Endothelial cell of umbilical vein (primary cell): Measurements from ENCODE around the gene SYNGR3. TPM values are rescaled to one million over a fixed set of nuclear protein-coding genes. Genes with fewer than 3 reads are reported as not detected.

Experiments
- BruUV-seq: library from RNA; stranded (reverse); fragments of 400-500 nt; replicated peaks from 2 replicates; lab custom pipeline; 2021; lab: Mats Ljungman, UMichigan
- CTCF ChIA-PET: fragments of 300-600, 350-600 bp; sonication (Branson Sonifier 250); formaldehyde crosslinking; loops from one replicate; lab custom pipeline; 2021; ENCODE audit warnings: antibody characterized with exemption, inconsistent platforms; lab: Charles Lee
- POLR2A ChIA-PET: fragments of 300-600, 350-600 bp; sonication (Branson Sonifier 250); formaldehyde crosslinking; loops from one replicate; lab custom pipeline; 2021; ENCODE audit warnings: antibody characterized with exemption, inconsistent platforms; lab: Charles Lee
- DNase-seq: peaks from one replicate; pipeline ENCODE4 v3.0.0-alpha.2; 2011; ENCODE audit warnings: low read depth, low spot score
- FAIRE-seq: peaks from 2 replicates; lab custom pipeline; 2011; peaks lifted over from hg19 to GRCh38; lab: Jason Lieb, UNC
- H2AFZ ChIP-seq: 2 replicates; pipeline ENCODE4 v1.6.0; 2012; ENCODE audit warnings: low read depth, low read length, control low read depth, inconsistent platforms
- H3K27ac ChIP-seq: 2 replicates; pipeline ENCODE4 v1.5.1; 2011; ENCODE audit warnings: low read depth, mild to moderate bottlenecking, control low read depth, low read length, moderate library complexity; ENCODE audit not compliant: insufficient read depth
- H3K27me3 ChIP-seq, 2 experiments: 2 replicates each; pipeline versions ENCODE4 v1.6.0 to v1.6.1; 2011; ENCODE audit warnings: low read length in 2 of 2, mixed read lengths in 1 of 2; ENCODE audit not compliant: control insufficient read depth in 2 of 2, insufficient read depth in 2 of 2
- H3K36me3 ChIP-seq, 2 experiments: 2 replicates in 1 of 2; 3 replicates in 1 of 2; pipeline ENCODE4 v1.5.1; 2011; ENCODE audit warnings: low read length in 2 of 2, mild to moderate bottlenecking in 1 of 2, moderate library complexity in 1 of 2; ENCODE audit not compliant: control insufficient read depth in 2 of 2, insufficient read depth in 2 of 2; ENCODE audit errors: extremely low read depth in 1 of 2
- H3K4me1 ChIP-seq: 3 replicates; pipeline ENCODE4 v1.5.1; 2011; ENCODE audit warnings: mild to moderate bottlenecking, low read length; ENCODE audit not compliant: control insufficient read depth, insufficient read depth; ENCODE audit errors: extremely low read depth
- H3K4me2 ChIP-seq: 2 replicates; pipeline ENCODE4 v1.6.1; 2011; ENCODE audit warnings: low read length, control low read depth, mixed read lengths; ENCODE audit not compliant: insufficient read depth
- H3K4me3 ChIP-seq, 3 experiments: fragments of 200-600 bp in 1 of 3; sonication (generic), shearing (Covaris generic) in 1 of 3; replicated peaks in 1 of 3; 2 replicates each; pipeline ENCODE4 v1.5.1; 2011 to 2016; ENCODE audit warnings: control low read depth in 3 of 3, low read length in 3 of 3, mild to moderate bottlenecking in 2 of 3, inconsistent platforms in 1 of 3, low read depth in 1 of 3, moderate library complexity in 1 of 3; ENCODE audit not compliant: insufficient read depth in 1 of 3
- H3K79me2 ChIP-seq: 2 replicates; pipeline ENCODE4 v1.6.0; 2012; ENCODE audit warnings: low read length, inconsistent platforms; ENCODE audit not compliant: control insufficient read depth, insufficient read depth
- H3K9ac ChIP-seq: replicated peaks from 2 replicates; pipeline ENCODE3; 2011; ENCODE audit warnings: low read length, control low read depth; ENCODE audit not compliant: insufficient read depth; ENCODE audit errors: extremely low read depth
- H3K9me1 ChIP-seq: replicated peaks from 3 replicates; pipeline ENCODE4 v1.6.0; 2011; ENCODE audit warnings: mild to moderate bottlenecking, low read length; ENCODE audit not compliant: control insufficient read depth, insufficient read depth; ENCODE audit errors: extremely low read depth
- H3K9me3 ChIP-seq: replicated peaks from 2 replicates; pipeline ENCODE4 v1.5.1; 2012; ENCODE audit warnings: low read length, inconsistent platforms; ENCODE audit not compliant: control insufficient read depth, insufficient read depth
- H4K20me1 ChIP-seq: replicated peaks from 2 replicates; pipeline ENCODE3; 2011; ENCODE audit warnings: mild to moderate bottlenecking, low read length; ENCODE audit not compliant: control insufficient read depth, insufficient read depth; ENCODE audit errors: extremely low read depth
- EZH2 ChIP-seq: IDR thresholded peaks from 2 replicates; pipeline ENCODE4 v1.6.1; 2012; ENCODE audit warnings: borderline replicate concordance, low read depth, mild to moderate bottlenecking, moderate library complexity, low read length, inconsistent platforms; ENCODE audit not compliant: severe bottlenecking
- FOS ChIP-seq: IDR thresholded peaks from 2 replicates; pipeline ENCODE4 v1.6.1; 2011; ENCODE audit warnings: mild to moderate bottlenecking, low read length, moderate library complexity, borderline replicate concordance; ENCODE audit not compliant: insufficient read depth
- GATA2 ChIP-seq: IDR thresholded peaks from 2 replicates; pipeline ENCODE4 v1.7.0; 2011; ENCODE audit warnings: low read depth, mild to moderate bottlenecking, moderate library complexity, mixed read lengths, low read length; ENCODE audit not compliant: insufficient read length, insufficient read depth
- JUN ChIP-seq: IDR thresholded peaks from 2 replicates; pipeline ENCODE4 v1.6.1; 2011; ENCODE audit warnings: borderline replicate concordance, low read depth; ENCODE audit not compliant: insufficient read length, insufficient read depth
- MYC ChIP-seq: IDR thresholded peaks from one replicate; pipeline ENCODE4 v1.6.1; 2011; ENCODE audit warnings: mild to moderate bottlenecking, low read depth, low read length
- POLR2A ChIP-seq: IDR thresholded peaks from 2 replicates; pipeline ENCODE4 v1.6.1; 2012; ENCODE audit warnings: low read depth, mild to moderate bottlenecking, control low read depth, low read length
- POLR2AphosphoS5 ChIP-seq: IDR thresholded peaks from 2 replicates; pipeline ENCODE4 v1.6.1; 2012; ENCODE audit warnings: low read depth, mild to moderate bottlenecking, control low read depth, low read length, moderate library complexity; ENCODE audit not compliant: insufficient read depth
- dilution Hi-C: fragments of 300-500 bp; cut with MboI; formaldehyde crosslinking; loops from one replicate; pipeline ENCODE4 v1.15.0; 2019; ENCODE audit warnings: low sequenced_read_pairs; ENCODE audit not compliant: extremely low pct_ligation_motif_present
- intact Hi-C: fragments of 100-400 bp; cut with micrococcal nuclease; formaldehyde crosslinking; loops from one replicate; pipeline ENCODE4 v1.10.0; 2022
- polyA plus RNA-seq, 4 experiments: library from polyadenylated mRNA; depleted of rRNA in 3 of 4; stranded (reverse) in 3 of 4; unstranded in 1 of 4; fragments of >200 nt; gene quantifications; 2 replicates each; pipeline versions ENCODE4 v1.2.1 to v1.2.3, GENCODE V29; 2011 to 2012; ENCODE audit warnings: missing spikeins in 1 of 4
- total RNA-seq: library from RNA; stranded (reverse); gene quantifications from 2 replicates; pipeline ENCODE4 v1.2.3, GENCODE V29; 2021
- TF ChIP-seq, protein P1 (sequence below), 2 donors: IDR thresholded peaks; 1 replicate in 1 of 2; 2 replicates in 1 of 2; pipeline ENCODE4 v1.5.1; 2011; ENCODE audit warnings: low read length in 2 of 2, mild to moderate bottlenecking in 2 of 2, moderate library complexity in 2 of 2, control low read depth in 1 of 2, inconsistent platforms in 1 of 2, low read depth in 1 of 2; ENCODE audit not compliant: insufficient read depth in 1 of 2; ENCODE audit errors: extremely low read depth in 1 of 2
- TF ChIP-seq, protein P2 (sequence below): IDR thresholded peaks from 2 replicates; pipeline ENCODE4 v1.6.1; 2011; ENCODE audit not compliant: insufficient read depth, insufficient read length

The SYNGR3 gene
- total and polyA plus RNA-seq, 2 donors (not counting 3 experiments of a cell fraction or from before 2014, with no cell fraction given) = 0.95 to 1.4 TPM

DNA sequence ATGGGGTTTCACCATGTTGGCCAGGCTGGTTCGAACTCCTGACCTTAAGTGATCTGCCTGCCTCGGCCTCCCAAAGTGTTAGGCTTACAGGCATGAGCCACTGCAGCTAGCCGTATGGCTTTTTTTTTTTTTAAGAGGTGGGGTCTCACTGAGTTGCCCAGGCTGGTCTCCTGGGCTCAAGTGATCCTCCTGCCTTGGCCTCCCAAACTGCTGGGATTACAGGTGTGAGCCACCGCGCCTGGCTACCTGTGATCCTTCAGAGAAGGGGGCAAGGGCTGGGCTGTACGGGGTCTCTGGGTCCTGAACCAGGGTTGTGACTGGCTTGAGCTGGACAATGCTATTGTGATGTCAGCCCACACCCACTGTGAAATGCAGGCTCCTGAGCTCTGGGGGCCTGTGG is 23.3 kb upstream of the SYNGR3 start, which contains the start of gene RNF151:
RNF151 (plus strand) TSS at position 397 of the 400 bp plus-strand sequence. CDS start 26 bp downstream, outside the sequence.
- Histone ChIP-seq H3K4me3 (peak within 1 kb of the TSS; percentile 58 to 89 (median 71)), H3K27me3 (no peaks in the 10 kb centered on the region), H4K20me1 (no peaks in the 10 kb centered on the region), H3K9ac (peak within 1 kb of the TSS; percentile 92), H3K4me1 (peaks cover 22% of the 10 kb centered on the region), H3K4me2 (peak within 1 kb of the TSS; percentile 81), H3K27ac (no peak within 1 kb of the TSS), H2AFZ (no peak within 1 kb of the TSS), H3K79me2 (peaks cover 39% of the 10 kb centered on the region), H3K9me1 (no peaks in the 10 kb centered on the region), H3K9me3 (no peaks in the 10 kb centered on the region), H3K36me3 (peaks cover 8 to 17% of the 10 kb centered on the region in 2 experiments)
- FAIRE-seq = no peak
- no peak for DNase-seq
- ChIA-PET CTCF (interaction anchor here (0.5 to 1.2 kb wide), 2 partner anchors 171 to 174 kb away, joined by 3 read pairs; no protein-coding TSS in a partner anchor), POLR2A (no interaction called here)
- no peak for TF ChIP-seq EZH2
- no peak for TF ChIP-seq JUN
- TF ChIP-seq POLR2AphosphoS5 = no peak
- TF ChIP-seq, protein P1, sequence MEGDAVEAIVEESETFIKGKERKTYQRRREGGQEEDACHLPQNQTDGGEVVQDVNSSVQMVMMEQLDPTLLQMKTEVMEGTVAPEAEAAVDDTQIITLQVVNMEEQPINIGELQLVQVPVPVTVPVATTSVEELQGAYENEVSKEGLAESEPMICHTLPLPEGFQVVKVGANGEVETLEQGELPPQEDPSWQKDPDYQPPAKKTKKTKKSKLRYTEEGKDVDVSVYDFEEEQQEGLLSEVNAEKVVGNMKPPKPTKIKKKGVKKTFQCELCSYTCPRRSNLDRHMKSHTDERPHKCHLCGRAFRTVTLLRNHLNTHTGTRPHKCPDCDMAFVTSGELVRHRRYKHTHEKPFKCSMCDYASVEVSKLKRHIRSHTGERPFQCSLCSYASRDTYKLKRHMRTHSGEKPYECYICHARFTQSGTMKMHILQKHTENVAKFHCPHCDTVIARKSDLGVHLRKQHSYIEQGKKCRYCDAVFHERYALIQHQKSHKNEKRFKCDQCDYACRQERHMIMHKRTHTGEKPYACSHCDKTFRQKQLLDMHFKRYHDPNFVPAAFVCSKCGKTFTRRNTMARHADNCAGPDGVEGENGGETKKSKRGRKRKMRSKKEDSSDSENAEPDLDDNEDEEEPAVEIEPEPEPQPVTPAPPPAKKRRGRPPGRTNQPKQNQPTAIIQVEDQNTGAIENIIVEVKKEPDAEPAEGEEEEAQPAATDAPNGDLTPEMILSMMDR (IDR thresholded peaks at IDR 0.05; ENCODE audit: extremely low read depth in 1 of 2, insufficient read depth in 1 of 2, low read depth in 1 of 2, low read length in 2 of 2) = no peak
- no peak for TF ChIP-seq GATA2
- TF ChIP-seq POLR2A = no peak
- TF ChIP-seq FOS = no peak
- no peak for TF ChIP-seq MYC
- TF ChIP-seq, protein P2, sequence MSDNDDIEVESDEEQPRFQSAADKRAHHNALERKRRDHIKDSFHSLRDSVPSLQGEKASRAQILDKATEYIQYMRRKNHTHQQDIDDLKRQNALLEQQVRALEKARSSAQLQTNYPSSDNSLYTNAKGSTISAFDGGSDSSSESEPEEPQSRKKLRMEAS = no peak
- dilution Hi-C loops = no loop called here
- no TSS peak for BruUV-seq
- intact Hi-C loops = no loop called here
